Astrocyte (in vitro differentiated cells and primary cell): Measurements from ENCODE around the gene UAP1L1.

Source experiments
- CTCF ChIP-seq: IDR thresholded peaks from 2 replicates; pipeline ENCODE4 v1.5.1; 2011; ENCODE audit warnings: low read depth, mild to moderate bottlenecking, inconsistent platforms, low read length, moderate library complexity; ENCODE audit not compliant: insufficient read depth
- EZH2 ChIP-seq: IDR thresholded peaks from 2 replicates; pipeline ENCODE4 v1.6.1; 2012; ENCODE audit warnings: mild to moderate bottlenecking, low read length, inconsistent platforms; ENCODE audit not compliant: insufficient read depth

- TF ChIP-seq EZH2 (no peak), CTCF (no peak)
These were observed 6.0 kb upstream of the UAP1L1 start for GRCh38 chr9:137071282-137071681.
